HepG2 (cell line): ENCODE measurements around the gene MAT2A. TPM values are rescaled to one million over a fixed set of nuclear protein-coding genes. Genes with fewer than 3 reads are reported as not detected.
"Not testable (repeated sequence)": the region's sequence is repeated elsewhere in the genome, so short reads cannot be mapped to it uniquely, and the experiment has no call there.

Source experiments
- ATAC-seq: fragments of 200-7000 bp; cut with Tn5 transposase; 3 replicates; pipeline ENCODE4 v1.9.1; 2020; ENCODE audit warnings: mild to moderate bottlenecking, moderate library complexity
- BruUV-seq: library from RNA; stranded (reverse); fragments of 400-500 nt; replicated peaks from 2 replicates; lab custom pipeline; 2021; lab: Mats Ljungman, UMichigan
- CTCF ChIA-PET: fragments of 300-600 bp; formaldehyde crosslinking; extraction: SDS; loops from one replicate; lab custom pipeline; 2021; ENCODE audit warnings: low total read pairs, inconsistent platforms, low intra/inter-chr PET ratio; lab: Yijun Ruan, JAX
- POLR2A ChIA-PET: fragments of 350-600 bp; sonication (Branson Sonifier 250); formaldehyde crosslinking; loops from one replicate; lab custom pipeline; 2020; ENCODE audit warnings: antibody characterized with exemption, inconsistent platforms; lab: Yijun Ruan, JAX
- DNase-seq: peaks from one replicate; pipeline ENCODE4 v3.0.0-alpha.2; 2015; ENCODE audit warnings: low spot score
- FAIRE-seq: peaks from 3 replicates; lab custom pipeline; 2011; peaks lifted over from hg19 to GRCh38; lab: Jason Lieb, UNC
- H2AFZ ChIP-seq: one replicate; pipeline ENCODE4 v1.6.1; 2011; ENCODE audit warnings: low read length, inconsistent platforms
- H3K27ac ChIP-seq: fragments of 300-600 bp; 3 replicates; pipeline ENCODE4 v1.8.0; 2011; ENCODE audit warnings: mixed run types, mild to moderate bottlenecking, mixed read lengths, low read length, inconsistent platforms; ENCODE audit not compliant: insufficient read depth; ENCODE audit errors: extremely low read length
- H3K27me3 ChIP-seq, 2 experiments: fragments of 200-600 bp in 1 of 2; 2 replicates in 1 of 2; 3 replicates in 1 of 2; pipeline versions ENCODE4 v1.6.0 to v1.8.0; 2011; ENCODE audit warnings: low read length in 2 of 2, mild to moderate bottlenecking in 2 of 2, moderate library complexity in 2 of 2, inconsistent platforms in 1 of 2; ENCODE audit not compliant: insufficient read depth in 2 of 2, control insufficient read depth in 1 of 2
- H3K36me3 ChIP-seq, 2 experiments: fragments of 200-600 bp in 1 of 2; replicated peaks in 1 of 2; 2 replicates in 1 of 2; 3 replicates in 1 of 2; pipeline versions ENCODE4 v1.5.1 to v1.8.0; 2011; ENCODE audit warnings: low read length in 2 of 2, inconsistent platforms in 1 of 2; ENCODE audit not compliant: insufficient read depth in 2 of 2, control insufficient read depth in 1 of 2
- H3K4me1 ChIP-seq: 2 replicates; pipeline ENCODE4 v1.5.1; 2012; ENCODE audit warnings: low read length, inconsistent platforms; ENCODE audit not compliant: insufficient read depth
- H3K4me2 ChIP-seq: 2 replicates; pipeline ENCODE4 v1.6.0; 2011; ENCODE audit warnings: low read depth, low read length, inconsistent platforms
- H3K4me3 ChIP-seq, 3 experiments: fragments of 200-600 bp in 1 of 3; sonication (generic), shearing (Covaris generic) in 1 of 3; replicated peaks in 1 of 3; 2 replicates each; pipeline ENCODE4 v1.5.1; 2011 to 2016; ENCODE audit warnings: low read length in 3 of 3, inconsistent platforms in 2 of 3, low read depth in 2 of 3, mild to moderate bottlenecking in 2 of 3, control low read depth in 1 of 3, mixed read lengths in 1 of 3; ENCODE audit not compliant: insufficient read depth in 1 of 3
- H3K79me2 ChIP-seq: one replicate; pipeline ENCODE4 v1.6.1; 2011; ENCODE audit warnings: low read length, inconsistent platforms; ENCODE audit not compliant: insufficient read depth
- H3K9ac ChIP-seq: 2 replicates; pipeline ENCODE4 v1.6.0; 2011; ENCODE audit warnings: mild to moderate bottlenecking, low read depth, low read length, inconsistent platforms; ENCODE audit not compliant: insufficient read depth
- H3K9me3 ChIP-seq: 2 replicates; pipeline ENCODE4 v1.5.1; 2012; ENCODE audit warnings: mild to moderate bottlenecking, low read length
- H4K20me1 ChIP-seq: 2 replicates; pipeline ENCODE4 v1.6.0; 2011; ENCODE audit warnings: inconsistent platforms, mild to moderate bottlenecking, low read length, moderate library complexity; ENCODE audit not compliant: insufficient read depth
- ARNT2 ChIP-seq: sonication (generic); formaldehyde crosslinking; IDR thresholded peaks from 2 replicates; pipeline ENCODE4 v1.8.0; 2022; ENCODE audit warnings: mild to moderate bottlenecking, low read depth, missing genetic modification reagents, moderate library complexity
- ATAD3A ChIP-seq: sonication (generic); formaldehyde crosslinking; IDR thresholded peaks from 2 replicates; pipeline ENCODE4 v1.4.0; 2020; ENCODE audit warnings: missing genetic modification reagents
- MAZ ChIP-seq, 2 experiments: sonication (generic) in 1 of 2; formaldehyde crosslinking in 1 of 2; IDR thresholded peaks; 2 replicates each; pipeline versions ENCODE4 v1.5.0 to v1.6.1; 2012 to 2020; ENCODE audit warnings: low read depth in 2 of 2, mild to moderate bottlenecking in 2 of 2, borderline replicate concordance in 1 of 2, improper control_type of control experiment in 1 of 2, low read length in 1 of 2, missing genetic modification reagents in 1 of 2, moderate library complexity in 1 of 2
- PAF1 ChIP-seq: IDR thresholded peaks from 2 replicates; pipeline ENCODE4 v1.6.1; 2016; ENCODE audit warnings: missing genetic modification reagents, missing compliant biosample characterization
- POLR2A ChIP-seq, 2 experiments: IDR thresholded peaks; 2 replicates each; pipeline ENCODE4 v1.6.1; 2011; ENCODE audit warnings: low read depth in 2 of 2, low read length in 2 of 2, mild to moderate bottlenecking in 1 of 2, moderate library complexity in 1 of 2; ENCODE audit not compliant: insufficient read depth in 1 of 2
- POLR2AphosphoS5 ChIP-seq: IDR thresholded peaks from 2 replicates; pipeline ENCODE4 v1.6.1; 2012; ENCODE audit warnings: low read depth, low read length
- POLR2G ChIP-seq: fragments of 200-400 bp; formaldehyde crosslinking; IDR thresholded peaks from 2 replicates; pipeline ENCODE4 v1.6.1; 2018; ENCODE audit warnings: mild to moderate bottlenecking, low read depth, low read length, moderate library complexity
- RBFOX2 ChIP-seq: fragments of 200-400 bp; formaldehyde crosslinking; IDR thresholded peaks from 2 replicates; pipeline ENCODE4 v1.6.1; 2017; ENCODE audit warnings: low read depth, mild to moderate bottlenecking, low read length
- SSRP1 ChIP-seq: IDR thresholded peaks from 2 replicates; pipeline ENCODE4 v1.6.1; 2016; ENCODE audit warnings: control low read depth
- WGBS: methylation state at CpG from one replicate; pipeline ENCODE4 v1.1.6; 2017; ENCODE audit warnings: low lambda C conversion rate; 5-methylcytosine and 5-hydroxymethylcytosine counted together
- in situ Hi-C: cut with HindIII; loops from 2 replicates; pipeline ENCODE4 v1.10.0; 2017; ENCODE audit warnings: low pct_unique_long_range_greater_than_20kb; ENCODE audit not compliant: extremely low pct_ligation_motif_present
- intact Hi-C: fragments of 100-400 bp; cut with micrococcal nuclease; formaldehyde crosslinking; loops from one replicate; pipeline ENCODE4 v1.10.0; 2022; ENCODE audit not compliant: unreplicated experiment
- polyA plus RNA-seq, 8 experiments: library from polyadenylated mRNA; depleted of rRNA in 3 of 8; stranded (reverse) in 7 of 8; unstranded in 1 of 8; fragments of >200 nt; fragmentation: Illumina TruSeq in 4 of 8; extraction: Trizol in 4 of 8; gene quantifications; 2 replicates each; pipeline versions ENCODE4 v1.2.1 to v1.2.3, GENCODE V29; 2011 to 2016; ENCODE audit warnings: low read depth in 4 of 8, missing spikeins in 1 of 8, mixed read lengths in 1 of 8; ENCODE audit not compliant: insufficient read depth in 1 of 8
- total RNA-seq, 5 experiments: library from RNA; depleted of rRNA; stranded (reverse); fragments of >200 nt; fragmentation: Illumina TruSeq; extraction: Trizol; gene quantifications; 2 replicates each; pipeline ENCODE4 v1.2.3, GENCODE V29; 2016; ENCODE audit warnings: low read depth in 1 of 5

The MAT2A gene
- total and polyA plus RNA-seq, 2 of the 13 experiments (the other 11 are each of a cell fraction or from before 2014, with no cell fraction given) = 155 to 331 TPM

DNA sequence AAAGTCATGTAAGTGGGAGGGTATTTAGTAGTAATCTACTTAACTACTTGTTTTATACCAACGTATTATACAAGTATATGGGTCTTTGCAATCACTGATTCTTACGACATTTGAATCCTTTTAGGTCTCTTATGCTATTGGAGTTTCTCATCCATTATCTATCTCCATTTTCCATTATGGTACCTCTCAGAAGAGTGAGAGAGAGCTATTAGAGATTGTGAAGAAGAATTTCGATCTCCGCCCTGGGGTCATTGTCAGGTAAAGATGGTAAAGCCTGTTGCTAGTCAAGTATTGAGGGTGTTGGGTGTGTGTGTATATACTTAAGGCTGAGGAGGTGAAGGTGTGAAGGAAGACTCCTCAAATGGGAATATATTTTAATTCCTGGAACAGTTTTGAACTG, 3.8 kb downstream of the MAT2A start:
- DNase-seq = no peak
- intact Hi-C loops = no loop called here
- ATAC-seq = no peak
- TF ChIP-seq MAZ (IDR thresholded peaks at IDR 0.05; ENCODE audit: borderline replicate concordance, low read depth, low read length) = no peak
- TF ChIP-seq MAZ (CRISPR knock-in tag; IDR thresholded peaks at IDR 0.05; ENCODE audit: low read depth) = no peak
- TF ChIP-seq ATAD3A (CRISPR knock-in tag) = no peak
- peak; percentile 41; the same call in 1 of the 2 replicates for TF ChIP-seq RBFOX2
- Histone ChIP-seq H2AFZ (no peak overlapping the region), H3K9me3 (no peaks in the 10 kb centered on the region), H3K27ac (no peak overlapping the region), H4K20me1 (peaks cover 44% of the 10 kb centered on the region), H3K4me1 (peaks cover 30% of the 10 kb centered on the region), H3K4me2 (peak overlapping the region; percentile 14; the same call in 1 of the 2 replicates), H3K9ac (no peak overlapping the region), H3K36me3 (peaks cover 13 to 48% of the 10 kb centered on the region in 2 experiments; a peak in 4 of 5 replicates), H3K4me3 (no peak overlapping the region), H3K27me3 (no peaks in the 10 kb centered on the region; a peak in 1 of 5 replicates), H3K79me2 (peaks cover 45% of the 10 kb centered on the region)
- in situ Hi-C loops = no loop called here
- ChIA-PET POLR2A (interaction anchor here (4.1 to 11.7 kb wide), 3 partner anchors 11 to 122 kb away, joined by 16 to 445 read pairs (median 219); partner anchors contain the start of genes GGCX, RNF181 and SH2D6), CTCF (no interaction called here)
- WGBS = 92% methylated on average over 4 of the region's 4 CpGs
- FAIRE-seq = no peak
- no TSS peak for BruUV-seq

DNA sequence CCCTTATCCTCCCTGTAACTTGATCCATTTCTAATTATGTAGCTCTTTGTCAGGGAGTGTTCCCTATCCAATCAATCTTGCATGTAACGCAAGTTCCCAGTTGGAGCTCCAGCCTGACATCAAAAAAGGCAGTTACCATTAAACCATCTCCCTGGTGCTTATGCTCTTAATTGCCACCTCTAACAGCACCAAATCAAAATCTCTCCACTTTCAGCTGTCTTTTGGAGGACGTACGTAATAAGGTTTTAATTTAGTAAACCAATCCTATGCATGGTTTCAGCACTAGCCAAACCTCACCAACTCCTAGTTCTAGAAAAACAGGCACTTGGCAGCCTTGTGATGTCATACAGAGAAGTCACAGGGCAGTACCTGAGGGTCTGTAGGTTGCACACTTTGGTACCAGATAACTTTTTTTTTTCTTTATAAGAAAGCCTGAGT, 5.3 kb downstream of the MAT2A start:
- CTCF ChIA-PET, H3K27me3 ChIP-seq, intact Hi-C loops, DNase-seq, H3K27ac ChIP-seq, H3K9ac ChIP-seq, ATAC-seq, in situ Hi-C loops, FAIRE-seq, H3K9me3 ChIP-seq, H2AFZ ChIP-seq, H3K4me3 ChIP-seq, BruUV-seq, H3K4me2 ChIP-seq: not testable (repeated sequence)
- Histone ChIP-seq H3K4me1 (peaks cover 30% of the 10 kb centered on the region), H3K36me3 (peaks cover 14 to 52% of the 10 kb centered on the region in 2 experiments; a peak in 4 of 5 replicates), H3K79me2 (peaks cover 36% of the 10 kb centered on the region), H4K20me1 (peaks cover 44% of the 10 kb centered on the region)
- TF ChIP-seq POLR2AphosphoS5 (peak; percentile 47; the same call in 1 of the 2 replicates), POLR2A (IDR thresholded peaks at IDR 0.05; ENCODE audit: insufficient read depth in 1 of 2, low read depth in 2 of 2, low read length in 2 of 2) (peak; percentile 12 to 17; a peak in 2 of 4 replicates), SSRP1 (CRISPR knock-in tag) (peak; percentile 84; the same call in 1 of the 2 replicates), ARNT2 (CRISPR knock-in tag) (0 out of 2 replicates have a peak, but pooled peaks have one; percentile 11), PAF1 (CRISPR knock-in tag) (0 out of 2 replicates have a peak, but pooled peaks have one; percentile 30), RBFOX2 (peak; percentile 66), POLR2G (peak; percentile 65; the same call in 1 of the 2 replicates)
- POLR2A ChIA-PET = interaction anchor here (0.8 to 18.0 kb wide), 9 partner anchors 3 to 124 kb away, joined by 3 to 445 read pairs (median 6); partner anchors contain the start of genes C2orf68, GGCX, MAT2A and RNF181
- WGBS = 100% methylated on average over 3 of the region's 3 CpGs
